Caco-2 (cell line): ENCODE results near the gene PLPP3. TPM values are rescaled to one million over a fixed set of nuclear protein-coding genes. Genes with fewer than 3 reads are reported as not detected.
A peak's percentile ranks its signal among the peaks of the same experiment; 100 is the strongest.

Experiments
- BruUV-seq: library from RNA; stranded (reverse); fragments of 400-500 nt; replicated peaks from 2 replicates; lab custom pipeline; 2021; lab: Mats Ljungman, UMichigan
- CTCF ChIA-PET: fragments of 300-600 bp; sonication (Branson Sonifier 250); formaldehyde crosslinking; loops from one replicate; lab custom pipeline; 2022; ENCODE audit warnings: antibody characterized with exemption; lab: Charles Lee
- POLR2A ChIA-PET: fragments of 300-600 bp; sonication (Branson Sonifier 250); formaldehyde crosslinking; loops from one replicate; lab custom pipeline; 2022; ENCODE audit warnings: antibody characterized with exemption; lab: Charles Lee
- DNase-seq, 2 experiments: peaks; one replicate each; pipeline versions ENCODE4 v3.0.0 to v3.0.0-alpha.2; 2020 to 2022
- H3K27me3 ChIP-seq: replicated peaks from 2 replicates; pipeline ENCODE4 v1.6.0; 2011; ENCODE audit warnings: low read length; ENCODE audit not compliant: control insufficient read depth, insufficient read depth
- H3K36me3 ChIP-seq: 2 replicates; pipeline ENCODE4 v1.5.1; 2011; ENCODE audit warnings: low read length; ENCODE audit not compliant: control insufficient read depth, insufficient read depth
- H3K4me1 ChIP-seq: fragments of 250-450 bp; sonication (Bioruptor Pico); 2 replicates; pipeline ENCODE4 v1.5.1; 2020; ENCODE audit warnings: mild to moderate bottlenecking
- H3K4me3 ChIP-seq: 2 replicates; pipeline ENCODE4 v1.5.1; 2011; ENCODE audit warnings: low read depth, mild to moderate bottlenecking, control low read depth, low read length
- H3K9me3 ChIP-seq: fragments of 250-450 bp; sonication (Bioruptor Pico); 2 replicates; pipeline ENCODE4 v1.5.1; 2020; ENCODE audit warnings: mild to moderate bottlenecking, moderate library complexity
- H3K27ac Mint-ChIP-seq: one replicate; pipeline ENCODE4 v1.8.0; 2022; ENCODE audit warnings: mixed read lengths; ENCODE audit not compliant: unreplicated experiment
- H3K27me3 Mint-ChIP-seq: one replicate; pipeline ENCODE4 v1.8.0; 2022; ENCODE audit warnings: mixed read lengths; ENCODE audit not compliant: insufficient read depth, unreplicated experiment
- H3K36me3 Mint-ChIP-seq: one replicate; pipeline ENCODE4 v1.8.0; 2022; ENCODE audit warnings: mild to moderate bottlenecking, mixed read lengths; ENCODE audit not compliant: insufficient read depth, unreplicated experiment
- H3K4me1 Mint-ChIP-seq: one replicate; pipeline ENCODE4 v1.8.0; 2022; ENCODE audit warnings: low read depth, mixed read lengths; ENCODE audit not compliant: unreplicated experiment
- H3K4me3 Mint-ChIP-seq: one replicate; pipeline ENCODE4 v1.8.0; 2022; ENCODE audit warnings: mild to moderate bottlenecking, moderate library complexity, mixed read lengths; ENCODE audit not compliant: unreplicated experiment
- H3K9me3 Mint-ChIP-seq: one replicate; pipeline ENCODE4 v1.8.0; 2022; ENCODE audit warnings: mixed read lengths; ENCODE audit not compliant: unreplicated experiment
- CTCF ChIP-seq, 2 experiments: fragments of 200-600 bp in 1 of 2; IDR thresholded peaks; 1 replicate in 1 of 2; 2 replicates in 1 of 2; pipeline versions ENCODE4 v1.5.1 to v1.8.0; 2011 to 2022; ENCODE audit warnings: antibody characterized with exemption in 1 of 2, control low read depth in 1 of 2, inconsistent platforms in 1 of 2, low read depth in 1 of 2, low read length in 1 of 2, mild to moderate bottlenecking in 1 of 2, moderate library complexity in 1 of 2; ENCODE audit not compliant: insufficient read depth in 1 of 2, severe bottlenecking in 1 of 2, unreplicated experiment in 1 of 2
- intact Hi-C: fragments of 100-400 bp; cut with micrococcal nuclease; formaldehyde crosslinking; loops from one replicate; pipeline ENCODE4 v1.10.0; 2022; ENCODE audit not compliant: unreplicated experiment
- total RNA-seq: library from RNA; stranded (reverse); gene quantifications from 2 replicates; pipeline ENCODE4 v1.2.3, GENCODE V29; 2022

PLPP3 gene
- total RNA-seq, 1 experiment from 2014 or later: 41.0 TPM

- H3K9me3 Mint-ChIP-seq: no peaks in the 10 kb centered on the region
- H3K27me3 Mint-ChIP-seq: no peaks in the 10 kb centered on the region
- no TSS peak for BruUV-seq
- DNase-seq: peak; percentile 42 to 45
- Histone ChIP-seq H3K27me3 (no peaks in the 10 kb centered on the region), H3K4me1 (peaks cover 29% of the 10 kb centered on the region), H3K4me3 (peak overlapping the region; percentile 76), H3K9me3 (no peaks in the 10 kb centered on the region), H3K36me3 (no peaks in the 10 kb centered on the region)
- CTCF ChIA-PET: interaction anchor here (0.5 to 1.2 kb wide), 4 partner anchors 9 to 887 kb away, joined by 3 to 4 read pairs (median 3); no protein-coding TSS in a partner anchor
- peaks cover 29% of the 10 kb centered on the region for H3K36me3 Mint-ChIP-seq
- peak overlapping the region; percentile 97 for H3K27ac Mint-ChIP-seq
- peak overlapping the region; percentile 94 for H3K4me3 Mint-ChIP-seq
- no peak for TF ChIP-seq CTCF (IDR thresholded peaks at IDR 0.05; ENCODE audit: insufficient read depth in 1 of 2, low read depth in 1 of 2, low read length in 1 of 2, severe bottlenecking in 1 of 2, unreplicated experiment in 1 of 2)
- POLR2A ChIA-PET: interaction anchor here (1.4 kb wide), 1 partner anchor 9 kb away, joined by 6 read pairs; no protein-coding TSS in a partner anchor
- intact Hi-C loops: loop anchor here (2.0 to 10.0 kb wide), 6 partner anchors 41 to 164 kb away; no protein-coding TSS in a partner anchor
- H3K4me1 Mint-ChIP-seq: peaks cover 11% of the 10 kb centered on the region
Observed at GRCh38 chr1:56578138-56578962, 1.0 kb downstream of the PLPP3 start.

- no peaks in the 10 kb centered on the region for H3K9me3 ChIP-seq
- DNase-seq: no peak
- CTCF ChIA-PET: interaction anchor here (0.8 to 1.2 kb wide), 3 partner anchors 8 to 162 kb away, joined by 3 to 7 read pairs (median 3); no protein-coding TSS in a partner anchor
- H3K36me3 ChIP-seq: no peaks in the 10 kb centered on the region
- Mint-ChIP-seq H3K4me1 (peaks cover 11% of the 10 kb centered on the region), H3K36me3 (peaks cover 33% of the 10 kb centered on the region), H3K27ac (peak overlapping the region; percentile 97), H3K4me3 (peak overlapping the region; percentile 94), H3K9me3 (no peaks in the 10 kb centered on the region), H3K27me3 (no peaks in the 10 kb centered on the region)
- H3K4me1 ChIP-seq: peaks cover 36% of the 10 kb centered on the region
- POLR2A ChIA-PET: interaction anchor here (0.6 to 1.1 kb wide), 2 partner anchors 17 to 83 kb away, joined by 3 to 4 read pairs; no protein-coding TSS in a partner anchor
- H3K27me3 ChIP-seq: no peaks in the 10 kb centered on the region
- intact Hi-C loops: loop anchor here (1.0 to 10.0 kb wide), 8 partner anchors 40 to 341 kb away; no protein-coding TSS in a partner anchor
- peak overlapping the region; percentile 76 for H3K4me3 ChIP-seq
- TF ChIP-seq CTCF (IDR thresholded peaks at IDR 0.05; ENCODE audit: insufficient read depth in 1 of 2, low read depth in 1 of 2, low read length in 1 of 2, severe bottlenecking in 1 of 2, unreplicated experiment in 1 of 2): no peak
- TSS peak; percentile 23 for BruUV-seq
Observed at GRCh38 chr1:56577406-56578137, 1.8 kb downstream of the PLPP3 start.
